HG03025 (cell line): ENCODE data around the gene RASGRP2.

Experiments
- ATAC-seq: cut with Tn5 transposase; IDR thresholded peaks from one replicate; pipeline ENCODE4 v1.9.1; 2021; ENCODE audit warnings: mild to moderate bottlenecking, moderate library complexity; ENCODE audit not compliant: unreplicated experiment, low FRiP score

The RASGRP2 gene

GRCh38 chr11:64722141-64723065 lies 21.5 kb downstream of the RASGRP2 start:
- ATAC-seq: no peak

GRCh38 chr11:64721359-64721699 lies 22.6 kb downstream of the RASGRP2 start:
- no peak for ATAC-seq

- no peak for ATAC-seq
Observed at GRCh38 chr11:64720640-64721358, 23.1 kb downstream of the RASGRP2 start.

- ATAC-seq: no peak
Observed at GRCh38 chr11:64720167-64720566, 23.8 kb downstream of the RASGRP2 start.

GRCh38 chr11:64719406-64719805 lies 24.5 kb downstream of the RASGRP2 start:
- ATAC-seq: no peak

- no peak for ATAC-seq
Observed at GRCh38 chr11:64718780-64719124, 25.2 kb downstream of the RASGRP2 start.

- ATAC-seq: no peak
Observed at GRCh38 chr11:64718084-64718779, 25.7 kb downstream of the RASGRP2 start.

- no peak for ATAC-seq
Observed at GRCh38 chr11:64717268-64717578, 26.7 kb downstream of the RASGRP2 start.

- ATAC-seq: no peak
Observed at GRCh38 chr11:64716473-64717267, 27.3 kb downstream of the RASGRP2 start.

- ATAC-seq: no peak
Observed at GRCh38 chr11:64715756-64716472, 28.0 kb downstream of the RASGRP2 start.

GRCh38 chr11:64715110-64715509 lies 28.8 kb downstream of the RASGRP2 start:
- no peak for ATAC-seq

- ATAC-seq: no peak
Observed at GRCh38 chr11:64714666-64715065, 29.3 kb downstream of the RASGRP2 start.

- ATAC-seq: no peak
Observed at GRCh38 chr11:64713781-64714363, 30.1 kb downstream of the RASGRP2 start.

- ATAC-seq: no peak
Observed at GRCh38 chr11:64713016-64713707, 30.8 kb downstream of the RASGRP2 start.

- ATAC-seq: no peak
Observed at GRCh38 chr11:64712430-64713015, 31.4 kb downstream of the RASGRP2 start.

- no peak for ATAC-seq
Observed at GRCh38 chr11:64711956-64712362, 32.0 kb downstream of the RASGRP2 start.

GRCh38 chr11:64711138-64711955 lies 32.6 kb downstream of the RASGRP2 start:
- no peak for ATAC-seq
